ENCODE data around the gene ZNF598. TPM values are rescaled to one million over a fixed set of nuclear protein-coding genes. Genes with fewer than 3 reads are reported as not detected.

The ZNF598 gene
- total and polyA plus RNA-seq, 2 of the 13 experiments (the other 11 are each of a cell fraction or from before 2014, with no cell fraction given): 13.5 to 14.2 TPM

DNA sequence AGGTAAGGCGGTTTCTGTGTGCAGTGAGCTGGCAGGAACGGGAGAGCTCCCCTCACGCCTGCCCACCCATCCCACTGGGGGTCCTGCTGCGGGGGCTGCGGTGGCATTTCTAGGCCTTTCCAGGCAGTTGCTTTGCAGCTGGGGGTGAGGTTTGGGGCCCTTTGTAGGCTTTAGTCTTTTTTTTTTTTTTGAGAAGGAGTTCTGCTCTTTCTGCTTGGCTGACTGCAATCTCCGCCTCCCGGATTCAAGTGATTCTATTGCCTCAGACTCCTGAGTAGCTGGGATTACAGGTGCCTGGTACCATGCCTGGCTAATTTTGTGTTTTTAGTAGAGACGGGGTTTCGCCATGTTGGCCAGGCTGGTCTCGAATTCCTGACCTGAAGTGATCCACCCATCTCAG, 49.3 kb upstream of the ZNF598 start:
- no peak overlapping the region for H3K4me3 ChIP-seq (replicated peaks in 1 of 3; ENCODE audit: insufficient read depth in 1 of 3, low read depth in 2 of 3, low read length in 3 of 3)
- H3K4me1 ChIP-seq (ENCODE audit: insufficient read depth, low read length): no peaks in the 10 kb centered on the region
- CTCF ChIA-PET (ENCODE audit: low intra/inter-chr PET ratio, low total read pairs): no interaction called here
- FAIRE-seq (no peak), ATAC-seq (no peak), DNase-seq (ENCODE audit: low spot score) (no peak)
- H3K27me3 ChIP-seq (ENCODE audit: control insufficient read depth in 1 of 2, insufficient read depth in 2 of 2, low read length in 2 of 2): no peaks in the 10 kb centered on the region
- H3K4me2 ChIP-seq (ENCODE audit: low read depth, low read length): no peak overlapping the region
- H3K27ac ChIP-seq (ENCODE audit: extremely low read length, insufficient read depth, low read length): no peak overlapping the region
- no peaks in the 10 kb centered on the region for H4K20me1 ChIP-seq (ENCODE audit: insufficient read depth, low read length)
- no peaks in the 10 kb centered on the region for H3K9me3 ChIP-seq (ENCODE audit: low read length)
- H3K36me3 ChIP-seq (replicated peaks in 1 of 2; ENCODE audit: control insufficient read depth in 1 of 2, insufficient read depth in 2 of 2, low read length in 2 of 2): peaks cover 8 to 9% of the 10 kb centered on the region in 2 experiments; a peak in 3 of 5 replicates
- H3K9ac ChIP-seq (ENCODE audit: insufficient read depth, low read depth, low read length): no peak overlapping the region
- no peaks in the 10 kb centered on the region for H3K79me2 ChIP-seq (ENCODE audit: insufficient read depth, low read length)
- in situ Hi-C loops (cut with HindIII; ENCODE audit: extremely low pct_ligation_motif_present, low pct_unique_long_range_greater_than_20kb): loop anchor here (5.0 kb wide), 1 partner anchor 37 kb away; no protein-coding TSS in a partner anchor
- no peak overlapping the region for H2AFZ ChIP-seq (ENCODE audit: low read length)
- intact Hi-C loops (cut with micrococcal nuclease; ENCODE audit: unreplicated experiment): no loop called here
- POLR2A ChIA-PET: no interaction called here
- 91% methylated on average over 8 of the region's 10 CpGs for WGBS (ENCODE audit: low lambda C conversion rate)
- no TSS peak for BruUV-seq (replicated peaks)
- TF ChIP-seq, protein P1, sequence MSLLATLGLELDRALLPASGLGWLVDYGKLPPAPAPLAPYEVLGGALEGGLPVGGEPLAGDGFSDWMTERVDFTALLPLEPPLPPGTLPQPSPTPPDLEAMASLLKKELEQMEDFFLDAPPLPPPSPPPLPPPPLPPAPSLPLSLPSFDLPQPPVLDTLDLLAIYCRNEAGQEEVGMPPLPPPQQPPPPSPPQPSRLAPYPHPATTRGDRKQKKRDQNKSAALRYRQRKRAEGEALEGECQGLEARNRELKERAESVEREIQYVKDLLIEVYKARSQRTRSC (CRISPR knock-in tag; IDR thresholded peaks at IDR 0.05; ENCODE audit: low read depth): no peak
- TF ChIP-seq ZNF512 (CRISPR knock-in tag; IDR thresholded peaks at IDR 0.05): no peak
- TF ChIP-seq SP4 (CRISPR knock-in tag; IDR thresholded peaks at IDR 0.05): no peak
- no peak for TF ChIP-seq PRMT3 (CRISPR knock-in tag; IDR thresholded peaks at IDR 0.05; ENCODE audit: borderline replicate concordance, low read depth)
- TF ChIP-seq, protein P2, sequence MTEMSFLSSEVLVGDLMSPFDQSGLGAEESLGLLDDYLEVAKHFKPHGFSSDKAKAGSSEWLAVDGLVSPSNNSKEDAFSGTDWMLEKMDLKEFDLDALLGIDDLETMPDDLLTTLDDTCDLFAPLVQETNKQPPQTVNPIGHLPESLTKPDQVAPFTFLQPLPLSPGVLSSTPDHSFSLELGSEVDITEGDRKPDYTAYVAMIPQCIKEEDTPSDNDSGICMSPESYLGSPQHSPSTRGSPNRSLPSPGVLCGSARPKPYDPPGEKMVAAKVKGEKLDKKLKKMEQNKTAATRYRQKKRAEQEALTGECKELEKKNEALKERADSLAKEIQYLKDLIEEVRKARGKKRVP (CRISPR knock-in tag; IDR thresholded peaks at IDR 0.05): no peak
- no peak for TF ChIP-seq NBN (conservative IDR thresholded peaks at IDR 0.05)
- TF ChIP-seq ZBTB8A (CRISPR knock-in tag; IDR thresholded peaks at IDR 0.05; ENCODE audit: borderline replicate concordance, low read depth): no peak
- TF ChIP-seq KDM5A (IDR thresholded peaks at IDR 0.05; ENCODE audit: borderline replicate concordance, low read length): no peak
- TF ChIP-seq ZFP37 (CRISPR knock-in tag; IDR thresholded peaks at IDR 0.05; ENCODE audit: borderline replicate concordance): no peak
- no peak for TF ChIP-seq ZNF281 (CRISPR knock-in tag; IDR thresholded peaks at IDR 0.05; ENCODE audit: borderline replicate concordance)
- TF ChIP-seq SMC3 (IDR thresholded peaks at IDR 0.05; ENCODE audit: low read length): no peak
- TF ChIP-seq NR2F6 (IDR thresholded peaks at IDR 0.05): no peak
- no peak for TF ChIP-seq NR2F6 (CRISPR knock-in tag; IDR thresholded peaks at IDR 0.05)
- no peak for TF ChIP-seq ZMYM2 (CRISPR knock-in tag; IDR thresholded peaks at IDR 0.05)
- no peak for TF ChIP-seq ZNF800 (CRISPR knock-in tag; IDR thresholded peaks at IDR 0.05)
- TF ChIP-seq POLR2AphosphoS2 (IDR thresholded peaks at IDR 0.05; ENCODE audit: low read depth, low read length): no peak

Measured in HepG2 (cell line).